Lower leg skin (tissue), 3 donors: ENCODE results near the gene SMG6.

ENCODE experiments used
- CTCF ChIP-seq, 3 donors: fragments of 450-650 bp; IDR thresholded peaks; one replicate each; pipeline ENCODE4 v1.5.1; 2016; ENCODE audit warnings: antibody characterized with exemption in 3 of 3, mild to moderate bottlenecking in 3 of 3, moderate library complexity in 2 of 3
- POLR2A ChIP-seq, 2 donors: fragments of 450-650 bp; IDR thresholded peaks; one replicate each; pipeline ENCODE4 v1.6.1; 2016 to 2017; ENCODE audit warnings: antibody characterized with exemption in 2 of 2, mild to moderate bottlenecking in 1 of 2, moderate library complexity in 1 of 2

- no peak for TF ChIP-seq CTCF (IDR thresholded peaks at IDR 0.05)
- no peak for TF ChIP-seq POLR2A (IDR thresholded peaks at IDR 0.05)
Observed at GRCh38 chr17:2335726-2336214, 32.2 kb upstream of the SMG6 start.
